Type B pancreatic cell (in vitro differentiated cells): ENCODE data around the gene UGT1A9. TPM values are rescaled to one million over a fixed set of nuclear protein-coding genes. Genes with fewer than 3 reads are reported as not detected.

Experiments used
- DNase-seq: peaks from one replicate; pipeline ENCODE4 v3.0.0; 2021; ENCODE audit warnings: mixed read lengths; ENCODE audit not compliant: unreplicated experiment; ENCODE audit errors: extremely low spot score
- H3K27ac Mint-ChIP-seq: 2 replicates; pipeline ENCODE4 v1.8.0; 2021; ENCODE audit warnings: mild to moderate bottlenecking, mixed read lengths
- H3K27me3 Mint-ChIP-seq: 2 replicates; pipeline ENCODE4 v1.8.0; 2021; ENCODE audit warnings: mixed read lengths
- H3K36me3 Mint-ChIP-seq: 2 replicates; pipeline ENCODE4 v1.8.0; 2021; ENCODE audit warnings: mixed read lengths
- H3K4me1 Mint-ChIP-seq: one replicate; pipeline ENCODE4 v1.8.0; 2021; ENCODE audit warnings: mixed read lengths; ENCODE audit not compliant: unreplicated experiment
- H3K4me3 Mint-ChIP-seq: 2 replicates; pipeline ENCODE4 v1.8.0; 2021; ENCODE audit warnings: mild to moderate bottlenecking, mixed read lengths
- H3K9me3 Mint-ChIP-seq: 2 replicates; pipeline ENCODE4 v1.8.0; 2021; ENCODE audit warnings: mixed read lengths
- total RNA-seq: library from RNA; stranded (reverse); gene quantifications from 2 replicates; pipeline ENCODE4 v1.2.1, GENCODE V29; 2021; ENCODE audit warnings: low replicate concordance
- TF ChIP-seq, protein P1 (sequence below): fragments of 200-600 bp; sonication (generic); conservative IDR thresholded peaks from 2 replicates; pipeline ENCODE4 v1.5.0; 2021; ENCODE audit warnings: antibody characterized with exemption, mild to moderate bottlenecking

Gene UGT1A9
- total RNA-seq, 1 donor from 2014 or later: not detected

DNA sequence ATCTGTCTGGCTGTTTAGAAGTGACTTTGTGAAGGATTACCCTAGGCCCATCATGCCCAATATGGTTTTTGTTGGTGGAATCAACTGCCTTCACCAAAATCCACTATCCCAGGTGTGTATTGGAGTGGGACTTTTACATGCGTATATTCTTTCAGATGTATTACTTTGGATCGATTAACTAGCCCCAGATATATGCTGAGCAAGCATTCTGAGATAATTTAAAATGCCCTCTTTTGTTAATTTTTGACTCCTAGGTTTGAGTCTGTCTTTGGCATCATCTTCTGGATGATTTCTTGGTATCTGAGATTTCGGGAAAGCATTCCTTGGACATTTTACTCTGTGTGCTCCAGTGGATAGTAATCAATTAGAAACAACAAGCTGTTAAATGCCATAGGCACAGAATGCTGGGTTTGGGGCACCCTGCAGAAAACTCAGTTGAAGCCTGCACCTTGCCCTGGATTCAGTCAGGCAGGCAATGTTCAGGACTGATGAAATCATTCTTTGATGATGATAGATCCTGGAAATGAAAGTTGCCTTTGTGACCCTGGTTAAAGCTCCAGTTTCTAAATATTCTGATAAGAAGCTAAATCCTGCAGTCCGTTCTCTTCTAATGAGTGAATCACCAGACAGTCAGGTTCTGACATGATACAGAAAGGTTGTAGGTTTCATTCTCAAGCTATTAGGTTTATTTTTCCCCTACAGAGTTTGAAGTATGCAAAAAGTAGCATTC is 89.5 kb downstream of the UGT1A9 start:
- no peak overlapping the region for H3K27ac Mint-ChIP-seq
- TF ChIP-seq, protein P1, sequence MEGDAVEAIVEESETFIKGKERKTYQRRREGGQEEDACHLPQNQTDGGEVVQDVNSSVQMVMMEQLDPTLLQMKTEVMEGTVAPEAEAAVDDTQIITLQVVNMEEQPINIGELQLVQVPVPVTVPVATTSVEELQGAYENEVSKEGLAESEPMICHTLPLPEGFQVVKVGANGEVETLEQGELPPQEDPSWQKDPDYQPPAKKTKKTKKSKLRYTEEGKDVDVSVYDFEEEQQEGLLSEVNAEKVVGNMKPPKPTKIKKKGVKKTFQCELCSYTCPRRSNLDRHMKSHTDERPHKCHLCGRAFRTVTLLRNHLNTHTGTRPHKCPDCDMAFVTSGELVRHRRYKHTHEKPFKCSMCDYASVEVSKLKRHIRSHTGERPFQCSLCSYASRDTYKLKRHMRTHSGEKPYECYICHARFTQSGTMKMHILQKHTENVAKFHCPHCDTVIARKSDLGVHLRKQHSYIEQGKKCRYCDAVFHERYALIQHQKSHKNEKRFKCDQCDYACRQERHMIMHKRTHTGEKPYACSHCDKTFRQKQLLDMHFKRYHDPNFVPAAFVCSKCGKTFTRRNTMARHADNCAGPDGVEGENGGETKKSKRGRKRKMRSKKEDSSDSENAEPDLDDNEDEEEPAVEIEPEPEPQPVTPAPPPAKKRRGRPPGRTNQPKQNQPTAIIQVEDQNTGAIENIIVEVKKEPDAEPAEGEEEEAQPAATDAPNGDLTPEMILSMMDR: no peak
- no peaks in the 10 kb centered on the region for H3K36me3 Mint-ChIP-seq
- H3K27me3 Mint-ChIP-seq: peaks cover 19% of the 10 kb centered on the region
- DNase-seq: no peak
- no peaks in the 10 kb centered on the region for H3K4me1 Mint-ChIP-seq
- H3K9me3 Mint-ChIP-seq: peaks cover 10% of the 10 kb centered on the region
- no peak overlapping the region for H3K4me3 Mint-ChIP-seq

DNA sequence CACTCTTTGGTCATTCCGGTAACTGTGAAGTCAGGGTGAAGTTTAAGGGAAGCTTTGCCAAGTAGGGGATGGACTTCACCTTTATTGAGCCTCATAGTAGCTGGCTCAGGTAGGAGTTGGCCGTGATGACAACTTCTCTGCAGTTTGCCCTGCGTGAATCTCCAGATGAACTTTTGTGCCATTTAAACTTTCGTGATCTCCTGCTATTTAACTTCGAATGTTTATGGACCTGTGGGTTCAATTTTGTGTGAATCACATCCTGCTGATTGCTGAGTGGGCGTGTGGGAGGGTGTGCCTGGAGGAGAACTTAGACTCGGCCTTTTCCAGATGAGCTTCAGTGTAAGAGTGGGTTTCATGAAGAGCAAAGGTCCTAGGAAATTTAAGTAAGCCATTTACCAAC is 92.6 kb downstream of the UGT1A9 start:
- Mint-ChIP-seq H3K27me3 (peaks cover 25% of the 10 kb centered on the region), H3K4me1 (no peaks in the 10 kb centered on the region), H3K4me3 (no peak overlapping the region), H3K36me3 (no peaks in the 10 kb centered on the region), H3K9me3 (no peaks in the 10 kb centered on the region), H3K27ac (no peak overlapping the region)
- TF ChIP-seq, protein P1: no peak
- no peak for DNase-seq

DNA sequence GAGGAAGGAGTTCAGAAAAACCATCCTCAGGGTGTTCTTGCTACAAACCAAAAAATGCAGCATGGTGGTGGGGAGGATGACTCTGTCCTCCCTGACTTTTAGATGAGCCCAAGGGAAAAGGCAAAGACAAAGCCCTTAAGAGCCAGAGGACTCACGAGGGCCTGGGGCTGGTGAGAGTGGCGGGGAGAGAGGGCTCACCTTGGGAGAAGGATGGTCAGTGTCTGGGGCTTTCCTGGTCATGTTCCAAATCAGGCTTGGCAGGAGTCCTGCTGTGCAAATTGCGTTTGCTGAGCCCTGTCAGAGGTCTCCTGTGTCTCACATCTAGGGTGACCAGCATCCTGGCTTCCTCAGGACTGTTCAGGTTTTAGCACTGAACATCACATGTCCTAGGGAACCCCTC is 93.1 kb downstream of the UGT1A9 start:
- H3K9me3 Mint-ChIP-seq: no peaks in the 10 kb centered on the region
- no peaks in the 10 kb centered on the region for H3K36me3 Mint-ChIP-seq
- H3K4me1 Mint-ChIP-seq: no peaks in the 10 kb centered on the region
- TF ChIP-seq, protein P1: no peak
- no peak overlapping the region for H3K4me3 Mint-ChIP-seq
- H3K27ac Mint-ChIP-seq: no peak overlapping the region
- no peak for DNase-seq
- peaks cover 27% of the 10 kb centered on the region for H3K27me3 Mint-ChIP-seq

DNA sequence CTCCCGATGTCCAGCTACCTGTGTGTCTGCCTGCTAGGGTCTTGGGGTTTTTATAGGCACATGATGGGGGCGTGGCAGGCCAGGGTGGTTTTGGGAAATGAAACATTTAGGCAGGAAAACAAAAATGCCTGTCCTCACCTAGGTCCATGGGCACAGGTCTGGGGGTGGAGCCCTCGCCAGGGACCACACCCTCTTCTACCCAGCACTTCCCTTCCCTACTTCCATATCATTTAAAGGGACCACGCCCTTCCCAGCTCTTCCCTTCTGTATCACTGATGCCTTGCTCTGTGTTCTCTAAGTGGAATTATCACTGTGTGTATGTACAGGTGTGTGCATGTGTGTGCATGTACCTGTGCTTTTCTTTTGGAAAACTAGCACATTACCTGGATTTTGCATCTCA is 94.7 kb downstream of the UGT1A9 start:
- H3K4me1 Mint-ChIP-seq: no peaks in the 10 kb centered on the region
- no peak for DNase-seq
- no peaks in the 10 kb centered on the region for H3K9me3 Mint-ChIP-seq
- no peaks in the 10 kb centered on the region for H3K36me3 Mint-ChIP-seq
- no peak overlapping the region for H3K4me3 Mint-ChIP-seq
- TF ChIP-seq, protein P1: no peak
- H3K27me3 Mint-ChIP-seq: peaks cover 33% of the 10 kb centered on the region
- H3K27ac Mint-ChIP-seq: no peak overlapping the region

DNA sequence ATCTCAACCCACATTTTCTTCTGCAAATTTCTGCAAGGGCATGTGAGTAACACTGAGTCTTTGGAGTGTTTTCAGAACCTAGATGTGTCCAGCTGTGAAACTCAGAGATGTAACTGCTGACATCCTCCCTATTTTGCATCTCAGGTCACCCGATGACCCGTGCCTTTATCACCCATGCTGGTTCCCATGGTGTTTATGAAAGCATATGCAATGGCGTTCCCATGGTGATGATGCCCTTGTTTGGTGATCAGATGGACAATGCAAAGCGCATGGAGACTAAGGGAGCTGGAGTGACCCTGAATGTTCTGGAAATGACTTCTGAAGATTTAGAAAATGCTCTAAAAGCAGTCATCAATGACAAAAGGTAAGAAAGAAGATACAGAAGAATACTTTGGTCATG is 96.4 kb downstream of the UGT1A9 start:
- TF ChIP-seq, protein P1: no peak
- H3K27ac Mint-ChIP-seq: no peak overlapping the region
- H3K36me3 Mint-ChIP-seq: no peaks in the 10 kb centered on the region
- no peak overlapping the region for H3K4me3 Mint-ChIP-seq
- H3K27me3 Mint-ChIP-seq: peaks cover 33% of the 10 kb centered on the region
- no peak for DNase-seq
- H3K9me3 Mint-ChIP-seq: no peaks in the 10 kb centered on the region
- no peaks in the 10 kb centered on the region for H3K4me1 Mint-ChIP-seq

DNA sequence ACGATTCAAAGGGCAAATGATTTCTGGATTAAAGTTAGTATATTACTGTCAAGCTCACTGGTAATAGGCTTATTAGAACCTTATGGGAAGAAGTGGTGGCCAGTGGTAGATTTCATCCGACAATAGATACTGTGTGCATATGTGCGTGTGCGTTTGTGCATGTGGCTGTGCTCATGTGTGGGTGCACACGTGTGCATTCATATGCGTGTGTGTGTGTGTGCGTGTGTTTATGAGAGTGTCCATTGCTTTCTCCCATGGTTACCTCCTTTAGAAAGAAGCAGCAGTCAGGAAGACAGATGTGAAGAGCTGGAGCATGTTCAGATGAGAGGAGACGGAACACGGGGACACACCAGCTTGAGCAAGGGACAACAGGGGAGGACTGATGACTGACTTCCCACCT is 97.6 kb downstream of the UGT1A9 start:
- H3K4me1 Mint-ChIP-seq: no peaks in the 10 kb centered on the region
- no peak for DNase-seq
- TF ChIP-seq, protein P1: no peak
- peaks cover 23% of the 10 kb centered on the region for H3K27me3 Mint-ChIP-seq
- no peak overlapping the region for H3K27ac Mint-ChIP-seq
- H3K9me3 Mint-ChIP-seq: no peaks in the 10 kb centered on the region
- no peak overlapping the region for H3K4me3 Mint-ChIP-seq
- no peaks in the 10 kb centered on the region for H3K36me3 Mint-ChIP-seq
